ENCODE data around the gene SLC7A14.

SLC7A14 gene

GRCh38 chr3:170496026-170496867, 89.6 kb downstream of the SLC7A14 start:
- DNase-seq: no peak

- no peak for DNase-seq
These were observed 91.1 kb downstream of the SLC7A14 start for GRCh38 chr3:170494766-170495165.

GRCh38 chr3:170493712-170494182, 92.1 kb downstream of the SLC7A14 start:
- no peak for DNase-seq

- no peak for DNase-seq
These were observed 94.0 kb downstream of the SLC7A14 start for GRCh38 chr3:170491901-170492300.

- DNase-seq: no peak
These were observed 94.9 kb downstream of the SLC7A14 start for GRCh38 chr3:170490828-170491560.

GRCh38 chr3:170488802-170489201, 97.1 kb downstream of the SLC7A14 start:
- DNase-seq: no peak

- no peak for DNase-seq
These were observed 98.8 kb downstream of the SLC7A14 start for GRCh38 chr3:170487031-170487430.

GRCh38 chr3:170486398-170486797, 99.5 kb downstream of the SLC7A14 start:
- no peak for DNase-seq

- DNase-seq: no peak
These were observed 100.2 kb downstream of the SLC7A14 start for GRCh38 chr3:170485696-170486095.

GRCh38 chr3:170485294-170485693, 100.6 kb downstream of the SLC7A14 start:
- DNase-seq: no peak

- DNase-seq: no peak
These were observed 101.0 kb downstream of the SLC7A14 start for GRCh38 chr3:170484869-170485268.

- no peak for DNase-seq
These were observed 102.2 kb downstream of the SLC7A14 start for GRCh38 chr3:170483485-170484262.

- DNase-seq: no peak
These were observed 103.7 kb downstream of the SLC7A14 start for GRCh38 chr3:170482199-170482598.

GRCh38 chr3:170480111-170480510, 105.8 kb downstream of the SLC7A14 start:
- DNase-seq: no peak

- no peak for DNase-seq
These were observed 108.5 kb downstream of the SLC7A14 start for GRCh38 chr3:170477395-170477794.

GRCh38 chr3:170476291-170476690, 109.6 kb downstream of the SLC7A14 start:
- DNase-seq: no peak

- DNase-seq: no peak
These were observed 110.7 kb downstream of the SLC7A14 start for GRCh38 chr3:170475092-170475685.

GRCh38 chr3:170473358-170473757, 112.5 kb downstream of the SLC7A14 start:
- DNase-seq: no peak

GRCh38 chr3:170471149-170471548, 114.7 kb downstream of the SLC7A14 start:
- no peak for DNase-seq

GRCh38 chr3:170470063-170471016, 115.5 kb downstream of the SLC7A14 start:
- peak; percentile 62 for DNase-seq
